Activated naive CD4-positive, alpha-beta T cell treated with anti-CD3 and anti-CD28 coated beads, Interleukin-2, amount 50 U/mL, for 16 hours (primary cell): Measurements from ENCODE around the gene MRPL18.
"Not testable (repeated sequence)": the region's sequence is repeated elsewhere in the genome, so short reads cannot be mapped to it uniquely, and the experiment has no call there.

Experiments
- DNase-seq: peaks from one replicate; pipeline ENCODE4 v3.0.0-alpha.2; 2020

MRPL18 gene

GRCh38 chr6:159777240-159777904 lies 12.9 kb upstream of the MRPL18 start:
- no peak for DNase-seq

GRCh38 chr6:159778131-159778530 lies 12.1 kb upstream of the MRPL18 start:
- no peak for DNase-seq

GRCh38 chr6:159778542-159779103 lies 11.6 kb upstream of the MRPL18 start:
- DNase-seq = no peak

- no peak for DNase-seq
Observed at GRCh38 chr6:159788276-159788675, 2.0 kb upstream of the MRPL18 start.

GRCh38 chr6:159788753-159789376 lies 1.4 kb upstream of the MRPL18 start:
- peak; percentile 26 for DNase-seq

GRCh38 chr6:159789377-159790148 lies 704 bp upstream of the MRPL18 start, which contains the start of gene TCP1:
Gene TCP1, minus strand, starts transcription at chr6:159789602. Its CDS starts 134 bp downstream, at chr6:159789468.
- DNase-seq = peak; percentile 99

- DNase-seq = no peak
Observed at GRCh38 chr6:159790956-159791598, 810 bp downstream of the MRPL18 start.

GRCh38 chr6:159794976-159795375 lies 4.7 kb downstream of the MRPL18 start:
- not testable (repeated sequence) for DNase-seq

GRCh38 chr6:159797554-159797953 lies 7.3 kb downstream of the MRPL18 start:
- no peak for DNase-seq

- DNase-seq = no peak
Observed at GRCh38 chr6:159800141-159800865, 10.0 kb downstream of the MRPL18 start, which contains the start of gene PNLDC1. Gene PNLDC1, plus strand, starts transcription at chr6:159800276. Its CDS starts 32 bp downstream, at chr6:159800308.

- no peak for DNase-seq
Observed at GRCh38 chr6:159801935-159802334, 11.7 kb downstream of the MRPL18 start.

GRCh38 chr6:159804504-159804903 lies 14.2 kb downstream of the MRPL18 start:
- DNase-seq = no peak

GRCh38 chr6:159805440-159806020 lies 15.3 kb downstream of the MRPL18 start:
- DNase-seq = no peak

- DNase-seq = no peak
Observed at GRCh38 chr6:159806021-159806458, 15.8 kb downstream of the MRPL18 start.

- no peak for DNase-seq
Observed at GRCh38 chr6:159807150-159807858, 17.0 kb downstream of the MRPL18 start.

GRCh38 chr6:159808647-159809046 lies 18.4 kb downstream of the MRPL18 start:
- no peak for DNase-seq

- no peak for DNase-seq
Observed at GRCh38 chr6:159809149-159809548, 18.9 kb downstream of the MRPL18 start.

GRCh38 chr6:159813781-159814180 lies 23.5 kb downstream of the MRPL18 start:
- DNase-seq = no peak

- no peak for DNase-seq
Observed at GRCh38 chr6:159815410-159815809, 25.1 kb downstream of the MRPL18 start.

- DNase-seq = not testable (repeated sequence)
Observed at GRCh38 chr6:159816775-159817174, 26.5 kb downstream of the MRPL18 start.
